OCI-LY3 (cell line): ENCODE measurements around the gene CALD1.

Experiments used
- CTCF ChIP-seq: fragments of 200-600, 300-600 bp; sonication (generic); IDR thresholded peaks from 2 replicates; pipeline ENCODE4 v1.5.1; 2014; ENCODE audit warnings: antibody characterized with exemption, low read length, low read depth
- EZH2phosphoT487 ChIP-seq: fragments of 200-600 bp; shearing (Covaris generic); IDR thresholded peaks from 2 replicates; pipeline ENCODE4 v1.6.1; 2018; ENCODE audit warnings: antibody characterized with exemption, mixed run types, low read depth

GRCh38 chr7:134827889-134828288 lies 48.5 kb downstream of the CALD1 start:
- TF ChIP-seq CTCF (no peak), EZH2phosphoT487 (no peak)
